HepG2 (cell line): Measurements from ENCODE around the gene NPW. TPM values are rescaled to one million over a fixed set of nuclear protein-coding genes. Genes with fewer than 3 reads are reported as not detected.
A peak's percentile ranks its signal among the peaks of the same experiment; 100 is the strongest.

ENCODE experiments used
- ATRX ChIP-seq: sonication (generic); formaldehyde crosslinking; IDR thresholded peaks from 2 replicates; pipeline ENCODE4 v1.4.0; 2020; ENCODE audit warnings: missing genetic modification reagents, borderline replicate concordance
- ELF3 ChIP-seq: IDR thresholded peaks from 2 replicates; pipeline ENCODE4 v1.6.1; 2016; ENCODE audit warnings: missing genetic modification reagents, missing compliant biosample characterization
- ERF ChIP-seq: IDR thresholded peaks from 2 replicates; pipeline ENCODE4 v1.6.1; 2018; ENCODE audit warnings: missing biosample characterization, missing genetic modification reagents
- KMT2A ChIP-seq: sonication (generic); formaldehyde crosslinking; IDR thresholded peaks from 2 replicates; pipeline ENCODE4 v1.4.0; 2020; ENCODE audit warnings: missing genetic modification reagents
- NR2F6 ChIP-seq, 2 experiments: IDR thresholded peaks; 2 replicates each; pipeline ENCODE4 v1.6.1; 2016; ENCODE audit warnings: antibody characterized with exemption in 1 of 2, mild to moderate bottlenecking in 1 of 2
- SMC3 ChIP-seq: IDR thresholded peaks from 2 replicates; pipeline ENCODE4 v1.6.1; 2011; ENCODE audit warnings: low read length, improper control_type of control experiment
- ZBTB3 ChIP-seq: sonication (generic); formaldehyde crosslinking; IDR thresholded peaks from 2 replicates; pipeline ENCODE4 v1.4.0; 2020; ENCODE audit warnings: low read depth, mild to moderate bottlenecking, moderate library complexity, missing genetic modification reagents, borderline replicate concordance
- ZBTB4 ChIP-seq: sonication (generic); formaldehyde crosslinking; IDR thresholded peaks from 2 replicates; pipeline ENCODE4 v1.4.0; 2020; ENCODE audit warnings: missing genetic modification reagents, mild to moderate bottlenecking, borderline replicate concordance
- ZGPAT ChIP-seq: IDR thresholded peaks from 2 replicates; pipeline ENCODE4 v1.6.1; 2016; ENCODE audit warnings: mild to moderate bottlenecking
- ZNF121 ChIP-seq: sonication (generic); formaldehyde crosslinking; IDR thresholded peaks from 2 replicates; pipeline ENCODE4 v1.5.0; 2020; ENCODE audit warnings: mild to moderate bottlenecking, missing genetic modification reagents
- ZNF564 ChIP-seq: sonication (generic); formaldehyde crosslinking; IDR thresholded peaks from 2 replicates; pipeline ENCODE4 v1.8.1; 2023; ENCODE audit warnings: mild to moderate bottlenecking, missing genetic modification reagents
- polyA plus RNA-seq, 8 experiments: library from polyadenylated mRNA; depleted of rRNA in 3 of 8; stranded (reverse) in 7 of 8; unstranded in 1 of 8; fragments of >200 nt; fragmentation: Illumina TruSeq in 4 of 8; extraction: Trizol in 4 of 8; gene quantifications; 2 replicates each; pipeline versions ENCODE4 v1.2.1 to v1.2.3, GENCODE V29; 2011 to 2016; ENCODE audit warnings: low read depth in 4 of 8, missing spikeins in 1 of 8, mixed read lengths in 1 of 8; ENCODE audit not compliant: insufficient read depth in 1 of 8
- total RNA-seq, 5 experiments: library from RNA; depleted of rRNA; stranded (reverse); fragments of >200 nt; fragmentation: Illumina TruSeq; extraction: Trizol; gene quantifications; 2 replicates each; pipeline ENCODE4 v1.2.3, GENCODE V29; 2016; ENCODE audit warnings: low read depth in 1 of 5
- TF ChIP-seq, protein P1 (sequence below): IDR thresholded peaks from 2 replicates; pipeline ENCODE4 v1.6.1; 2016; ENCODE audit warnings: low read depth
- TF ChIP-seq, protein P2 (sequence below): sonication (generic); formaldehyde crosslinking; IDR thresholded peaks from 2 replicates; pipeline ENCODE4 v1.9.0; 2021; ENCODE audit warnings: missing genetic modification reagents, mild to moderate bottlenecking, borderline replicate concordance
- TF ChIP-seq, protein P3 (sequence below): sonication (generic); formaldehyde crosslinking; IDR thresholded peaks from 2 replicates; pipeline ENCODE4 v1.4.0; 2020; ENCODE audit warnings: missing genetic modification reagents
- TF ChIP-seq, protein P4 (sequence below): sonication (generic); formaldehyde crosslinking; conservative IDR thresholded peaks from 2 replicates; pipeline ENCODE4 v1.8.0; 2022; ENCODE audit warnings: mild to moderate bottlenecking, moderate library complexity, missing genetic modification reagents
- TF ChIP-seq, protein P5 (sequence below): sonication (generic); formaldehyde crosslinking; IDR thresholded peaks from 2 replicates; pipeline ENCODE4 v1.8.0; 2023; ENCODE audit warnings: mild to moderate bottlenecking, missing genetic modification reagents

Gene NPW
- total and polyA plus RNA-seq, 2 of the 13 experiments (the other 11 are each of a cell fraction or from before 2014, with no cell fraction given): 0.24 to 0.97 TPM

GRCh38 chr16:1971796-1972489, 47.6 kb upstream of the NPW start, which contains the start of gene TBL3 (continued):
- TF ChIP-seq, protein P1, sequence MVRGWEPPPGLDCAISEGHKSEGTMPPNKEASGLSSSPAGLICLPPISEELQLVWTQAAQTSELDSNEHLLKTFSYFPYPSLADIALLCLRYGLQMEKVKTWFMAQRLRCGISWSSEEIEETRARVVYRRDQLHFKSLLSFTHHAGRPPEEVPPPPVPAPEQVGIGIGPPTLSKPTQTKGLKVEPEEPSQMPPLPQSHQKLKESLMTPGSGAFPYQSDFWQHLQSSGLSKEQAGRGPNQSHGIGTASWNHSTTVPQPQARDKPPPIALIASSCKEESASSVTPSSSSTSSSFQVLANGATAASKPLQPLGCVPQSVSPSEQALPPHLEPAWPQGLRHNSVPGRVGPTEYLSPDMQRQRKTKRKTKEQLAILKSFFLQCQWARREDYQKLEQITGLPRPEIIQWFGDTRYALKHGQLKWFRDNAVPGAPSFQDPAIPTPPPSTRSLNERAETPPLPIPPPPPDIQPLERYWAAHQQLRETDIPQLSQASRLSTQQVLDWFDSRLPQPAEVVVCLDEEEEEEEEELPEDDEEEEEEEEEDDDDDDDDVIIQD (CRISPR knock-in tag): peak; percentile 63; the same call in 1 of the 2 replicates
- TF ChIP-seq SMC3 (no peak), ATRX (CRISPR knock-in tag) (no peak), ERF (CRISPR knock-in tag) (peak; percentile 97), NR2F6 (IDR thresholded peaks at IDR 0.05) (no peak), NR2F6 (CRISPR knock-in tag; IDR thresholded peaks at IDR 0.05) (peak; percentile 83), ZNF121 (CRISPR knock-in tag) (no peak), ZNF564 (CRISPR knock-in tag) (no peak), ZBTB3 (CRISPR knock-in tag) (peak; percentile 75; the same call in 1 of the 2 replicates), ELF3 (CRISPR knock-in tag) (peak; percentile 86), ZGPAT (CRISPR knock-in tag) (peak; percentile 97), ZBTB4 (peak; percentile 66; the same call in 1 of the 2 replicates), KMT2A (CRISPR knock-in tag) (peak; percentile 95)
- TF ChIP-seq, protein P2, sequence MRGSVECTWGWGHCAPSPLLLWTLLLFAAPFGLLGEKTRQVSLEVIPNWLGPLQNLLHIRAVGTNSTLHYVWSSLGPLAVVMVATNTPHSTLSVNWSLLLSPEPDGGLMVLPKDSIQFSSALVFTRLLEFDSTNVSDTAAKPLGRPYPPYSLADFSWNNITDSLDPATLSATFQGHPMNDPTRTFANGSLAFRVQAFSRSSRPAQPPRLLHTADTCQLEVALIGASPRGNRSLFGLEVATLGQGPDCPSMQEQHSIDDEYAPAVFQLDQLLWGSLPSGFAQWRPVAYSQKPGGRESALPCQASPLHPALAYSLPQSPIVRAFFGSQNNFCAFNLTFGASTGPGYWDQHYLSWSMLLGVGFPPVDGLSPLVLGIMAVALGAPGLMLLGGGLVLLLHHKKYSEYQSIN: 0 out of 2 replicates have a peak, but pooled peaks have one; percentile 42
- TF ChIP-seq, protein P3, sequence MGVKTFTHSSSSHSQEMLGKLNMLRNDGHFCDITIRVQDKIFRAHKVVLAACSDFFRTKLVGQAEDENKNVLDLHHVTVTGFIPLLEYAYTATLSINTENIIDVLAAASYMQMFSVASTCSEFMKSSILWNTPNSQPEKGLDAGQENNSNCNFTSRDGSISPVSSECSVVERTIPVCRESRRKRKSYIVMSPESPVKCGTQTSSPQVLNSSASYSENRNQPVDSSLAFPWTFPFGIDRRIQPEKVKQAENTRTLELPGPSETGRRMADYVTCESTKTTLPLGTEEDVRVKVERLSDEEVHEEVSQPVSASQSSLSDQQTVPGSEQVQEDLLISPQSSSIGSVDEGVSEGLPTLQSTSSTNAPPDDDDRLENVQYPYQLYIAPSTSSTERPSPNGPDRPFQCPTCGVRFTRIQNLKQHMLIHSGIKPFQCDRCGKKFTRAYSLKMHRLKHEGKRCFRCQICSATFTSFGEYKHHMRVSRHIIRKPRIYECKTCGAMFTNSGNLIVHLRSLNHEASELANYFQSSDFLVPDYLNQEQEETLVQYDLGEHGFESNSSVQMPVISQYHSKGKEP (CRISPR knock-in tag): 0 out of 2 replicates have a peak, but pooled peaks have one; percentile 64
- TF ChIP-seq, protein P4, sequence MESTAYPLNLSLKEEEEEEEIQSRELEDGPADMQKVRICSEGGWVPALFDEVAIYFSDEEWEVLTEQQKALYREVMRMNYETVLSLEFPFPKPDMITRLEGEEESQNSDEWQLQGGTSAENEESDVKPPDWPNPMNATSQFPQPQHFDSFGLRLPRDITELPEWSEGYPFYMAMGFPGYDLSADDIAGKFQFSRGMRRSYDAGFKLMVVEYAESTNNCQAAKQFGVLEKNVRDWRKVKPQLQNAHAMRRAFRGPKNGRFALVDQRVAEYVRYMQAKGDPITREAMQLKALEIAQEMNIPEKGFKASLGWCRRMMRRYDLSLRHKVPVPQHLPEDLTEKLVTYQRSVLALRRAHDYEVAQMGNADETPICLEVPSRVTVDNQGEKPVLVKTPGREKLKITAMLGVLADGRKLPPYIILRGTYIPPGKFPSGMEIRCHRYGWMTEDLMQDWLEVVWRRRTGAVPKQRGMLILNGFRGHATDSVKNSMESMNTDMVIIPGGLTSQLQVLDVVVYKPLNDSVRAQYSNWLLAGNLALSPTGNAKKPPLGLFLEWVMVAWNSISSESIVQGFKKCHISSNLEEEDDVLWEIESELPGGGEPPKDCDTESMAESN (CRISPR knock-in tag): peak; percentile 98
- TF ChIP-seq, protein P5, sequence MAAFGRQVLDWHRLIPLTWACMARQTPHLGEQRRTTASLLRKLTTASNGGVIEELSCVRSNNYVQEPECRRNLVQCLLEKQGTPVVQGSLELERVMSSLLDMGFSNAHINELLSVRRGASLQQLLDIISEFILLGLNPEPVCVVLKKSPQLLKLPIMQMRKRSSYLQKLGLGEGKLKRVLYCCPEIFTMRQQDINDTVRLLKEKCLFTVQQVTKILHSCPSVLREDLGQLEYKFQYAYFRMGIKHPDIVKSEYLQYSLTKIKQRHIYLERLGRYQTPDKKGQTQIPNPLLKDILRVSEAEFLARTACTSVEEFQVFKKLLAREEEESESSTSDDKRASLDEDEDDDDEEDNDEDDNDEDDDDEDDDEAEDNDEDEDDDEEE (CRISPR knock-in tag): 0 out of 2 replicates have a peak, but pooled peaks have one; percentile 40
